Measurements from ENCODE around the gene COG5. TPM values are rescaled to one million over a fixed set of nuclear protein-coding genes. Genes with fewer than 3 reads are reported as not detected.

Gene COG5
- total RNA-seq, 1 donor from 2014 or later: 55.2 TPM

DNA sequence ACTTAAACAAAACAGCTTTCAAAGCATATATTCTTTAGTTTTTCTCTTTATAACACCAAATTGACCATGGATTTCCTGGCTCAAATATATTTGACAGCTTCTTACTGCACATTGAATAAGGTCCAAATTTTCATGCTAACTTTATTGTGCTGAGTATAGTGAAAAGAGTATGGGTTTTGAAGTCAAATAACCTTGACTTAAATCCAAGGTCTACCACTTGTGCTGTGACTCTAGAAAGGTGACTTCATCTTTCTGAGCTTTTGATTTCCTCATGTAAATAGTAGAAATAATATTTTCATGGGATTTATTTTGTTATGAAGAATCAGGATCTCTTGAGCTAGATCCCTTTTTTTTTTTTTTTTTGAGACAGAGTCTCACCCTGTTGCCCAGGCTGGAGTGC lies 233.2 kb downstream of the COG5 start:
- H3K9me3 ChIP-seq: no peaks in the 10 kb centered on the region
- intact Hi-C loops (cut with DNase I): no loop called here
- H3K27ac ChIP-seq: no peak overlapping the region

DNA sequence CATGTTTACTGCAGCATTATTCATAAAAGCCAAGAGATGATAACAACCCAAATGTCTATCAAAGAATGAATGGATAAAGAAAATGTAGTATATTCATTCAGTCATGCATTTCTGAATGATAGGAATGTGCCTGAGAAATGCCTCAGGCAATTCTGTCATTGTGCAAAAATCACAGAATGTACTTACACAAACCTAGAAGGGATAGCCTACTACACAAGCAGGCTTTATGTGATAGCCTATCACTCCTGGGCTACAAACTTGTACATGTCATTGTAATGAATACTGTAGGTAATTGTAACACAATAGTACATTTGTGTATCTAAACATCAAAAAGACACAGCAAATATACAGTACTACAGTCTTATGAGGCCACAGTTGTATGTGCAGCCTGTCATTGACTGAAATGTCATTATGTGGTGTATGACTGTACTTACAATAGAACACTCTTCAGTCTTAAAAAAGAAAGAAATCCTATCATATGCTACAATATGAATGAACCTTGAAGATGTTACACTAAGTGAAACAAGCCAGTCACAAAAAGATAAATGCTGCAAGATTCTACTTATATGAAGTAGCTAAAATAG lies 235.6 kb downstream of the COG5 start:
- intact Hi-C loops (cut with DNase I): no loop called here
- H3K27me3 ChIP-seq: no peaks in the 10 kb centered on the region
- H3K4me3 ChIP-seq: no peak overlapping the region
- no peaks in the 10 kb centered on the region for H3K4me1 ChIP-seq
- H3K36me3 ChIP-seq: peaks cover 0 to 9% of the 10 kb centered on the region in 2 donors
- H3K27ac ChIP-seq: no peak overlapping the region
- TF ChIP-seq, protein P1, sequence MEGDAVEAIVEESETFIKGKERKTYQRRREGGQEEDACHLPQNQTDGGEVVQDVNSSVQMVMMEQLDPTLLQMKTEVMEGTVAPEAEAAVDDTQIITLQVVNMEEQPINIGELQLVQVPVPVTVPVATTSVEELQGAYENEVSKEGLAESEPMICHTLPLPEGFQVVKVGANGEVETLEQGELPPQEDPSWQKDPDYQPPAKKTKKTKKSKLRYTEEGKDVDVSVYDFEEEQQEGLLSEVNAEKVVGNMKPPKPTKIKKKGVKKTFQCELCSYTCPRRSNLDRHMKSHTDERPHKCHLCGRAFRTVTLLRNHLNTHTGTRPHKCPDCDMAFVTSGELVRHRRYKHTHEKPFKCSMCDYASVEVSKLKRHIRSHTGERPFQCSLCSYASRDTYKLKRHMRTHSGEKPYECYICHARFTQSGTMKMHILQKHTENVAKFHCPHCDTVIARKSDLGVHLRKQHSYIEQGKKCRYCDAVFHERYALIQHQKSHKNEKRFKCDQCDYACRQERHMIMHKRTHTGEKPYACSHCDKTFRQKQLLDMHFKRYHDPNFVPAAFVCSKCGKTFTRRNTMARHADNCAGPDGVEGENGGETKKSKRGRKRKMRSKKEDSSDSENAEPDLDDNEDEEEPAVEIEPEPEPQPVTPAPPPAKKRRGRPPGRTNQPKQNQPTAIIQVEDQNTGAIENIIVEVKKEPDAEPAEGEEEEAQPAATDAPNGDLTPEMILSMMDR (IDR thresholded peaks at IDR 0.05): no peak
- TF ChIP-seq POLR2AphosphoS5 (IDR thresholded peaks at IDR 0.05; ENCODE audit: insufficient read depth in 1 of 2, low read depth in 1 of 2) (no peak), POLR2A (IDR thresholded peaks at IDR 0.05) (no peak)
- H3K9me3 ChIP-seq: no peaks in the 10 kb centered on the region
- DNase-seq (ENCODE audit: extremely low spot score in 2 of 2): no peak

More for the DNA sequence above, 233.2 kb downstream of the COG5 start:
- DNase-seq (ENCODE audit: extremely low spot score in 2 of 2): no peak
- no peaks in the 10 kb centered on the region for H3K27me3 ChIP-seq
- TF ChIP-seq POLR2AphosphoS5 (IDR thresholded peaks at IDR 0.05; ENCODE audit: insufficient read depth in 1 of 2, low read depth in 1 of 2): no peak
- TF ChIP-seq POLR2A (IDR thresholded peaks at IDR 0.05): no peak
- TF ChIP-seq, protein P1 (IDR thresholded peaks at IDR 0.05): no peak
- no peaks in the 10 kb centered on the region for H3K36me3 ChIP-seq
- H3K4me3 ChIP-seq: no peak overlapping the region
- no peaks in the 10 kb centered on the region for H3K4me1 ChIP-seq

GRCh38 chr7:107326061-107326460 lies 237.7 kb downstream of the COG5 start:
- no peaks in the 10 kb centered on the region for H3K9me3 ChIP-seq
- H3K27ac ChIP-seq: no peak overlapping the region
- no peak overlapping the region for H3K4me3 ChIP-seq
- DNase-seq (ENCODE audit: extremely low spot score in 2 of 2): no peak
- H3K4me1 ChIP-seq: no peaks in the 10 kb centered on the region
- H3K36me3 ChIP-seq: peaks cover 0 to 11% of the 10 kb centered on the region in 2 donors
- no peaks in the 10 kb centered on the region for H3K27me3 ChIP-seq
- TF ChIP-seq POLR2AphosphoS5 (IDR thresholded peaks at IDR 0.05; ENCODE audit: insufficient read depth in 1 of 2, low read depth in 1 of 2): no peak
- TF ChIP-seq POLR2A (IDR thresholded peaks at IDR 0.05): no peak
- TF ChIP-seq, protein P1 (IDR thresholded peaks at IDR 0.05): no peak
- intact Hi-C loops (cut with DNase I): no loop called here

DNA sequence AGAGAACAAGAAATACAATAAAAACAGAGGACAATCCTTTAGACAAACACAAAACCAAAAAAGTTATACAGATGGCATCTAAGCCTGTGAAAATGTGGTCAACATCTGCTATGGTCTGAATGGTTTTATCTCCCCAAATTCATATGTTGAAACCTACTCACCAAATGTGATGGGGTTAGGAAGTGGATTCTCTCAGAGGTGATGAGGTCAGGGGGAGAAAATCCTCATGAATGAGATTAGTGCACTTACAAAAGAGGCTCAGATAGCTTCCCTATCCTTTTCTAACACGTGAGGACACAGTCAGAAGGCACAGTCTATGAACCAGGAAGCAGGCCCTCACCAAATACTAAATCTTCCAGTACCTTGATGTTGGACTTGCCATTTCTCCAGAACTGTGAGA lies 241.7 kb downstream of the COG5 start:
- Histone ChIP-seq H3K36me3 (peaks cover 0 to 11% of the 10 kb centered on the region in 2 donors), H3K27ac (no peak overlapping the region), H3K4me1 (no peaks in the 10 kb centered on the region), H3K27me3 (no peaks in the 10 kb centered on the region), H3K4me3 (no peak overlapping the region), H3K9me3 (no peaks in the 10 kb centered on the region)
- DNase-seq (ENCODE audit: extremely low spot score in 2 of 2): no peak
- TF ChIP-seq POLR2A (IDR thresholded peaks at IDR 0.05) (no peak), POLR2AphosphoS5 (IDR thresholded peaks at IDR 0.05; ENCODE audit: insufficient read depth in 1 of 2, low read depth in 1 of 2) (no peak)
- TF ChIP-seq, protein P1 (IDR thresholded peaks at IDR 0.05): no peak
- intact Hi-C loops (cut with DNase I): no loop called here

DNA sequence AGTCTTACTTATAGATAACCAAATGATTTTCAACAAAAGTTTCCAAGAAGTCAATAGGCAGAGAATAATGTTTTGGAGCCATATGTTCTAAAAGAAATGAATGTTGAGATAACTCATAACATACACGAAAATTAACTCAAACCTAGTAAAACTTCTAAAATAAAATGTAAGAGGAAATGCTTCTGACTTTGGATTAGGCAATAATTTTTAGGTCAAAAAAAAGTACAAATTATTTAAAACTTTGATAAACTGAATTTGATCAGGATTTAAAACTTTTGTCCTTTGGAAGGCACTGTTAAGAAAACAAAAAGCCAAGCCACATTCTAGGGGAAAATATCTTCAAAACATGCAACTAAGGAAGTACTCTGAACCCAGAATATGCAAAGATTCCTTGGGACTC lies 242.1 kb downstream of the COG5 start:
- H3K4me3 ChIP-seq: no peak overlapping the region
- intact Hi-C loops (cut with DNase I): no loop called here
- no peak overlapping the region for H3K27ac ChIP-seq
- H3K9me3 ChIP-seq: no peaks in the 10 kb centered on the region
- no peak for TF ChIP-seq POLR2A (IDR thresholded peaks at IDR 0.05)
- TF ChIP-seq, protein P1 (IDR thresholded peaks at IDR 0.05): no peak
- no peak for TF ChIP-seq POLR2AphosphoS5 (IDR thresholded peaks at IDR 0.05; ENCODE audit: insufficient read depth in 1 of 2, low read depth in 1 of 2)
- H3K36me3 ChIP-seq: peaks cover 0 to 11% of the 10 kb centered on the region in 2 donors
- DNase-seq (ENCODE audit: extremely low spot score in 2 of 2): no peak
- H3K4me1 ChIP-seq: no peaks in the 10 kb centered on the region
- no peaks in the 10 kb centered on the region for H3K27me3 ChIP-seq
